H1 (cell line): ENCODE measurements around the gene CACNA2D3. TPM values are rescaled to one million over a fixed set of nuclear protein-coding genes. Genes with fewer than 3 reads are reported as not detected.

ENCODE experiments used
- CTCF ChIA-PET: fragments of 300-600 bp; sonication (Branson Sonifier 250); formaldehyde crosslinking; loops from one replicate; lab custom pipeline; 2021; ENCODE audit not compliant: partially characterized antibody; lab: Charles Lee
- POLR2A ChIA-PET: fragments of 300-600 bp; sonication (Branson Sonifier 250); formaldehyde crosslinking; loops from one replicate; lab custom pipeline; 2021; ENCODE audit warnings: inconsistent platforms; ENCODE audit not compliant: partially characterized antibody; lab: Charles Lee
- DNase-seq, 2 experiments: peaks; one replicate each; pipeline versions ENCODE4 v3.0.0 to v3.0.0-alpha.2; 2010 to 2022; ENCODE audit warnings: low spot score in 2 of 2, low read depth in 1 of 2, mixed read lengths in 1 of 2
- FAIRE-seq: peaks from 2 replicates; lab custom pipeline; 2011; peaks lifted over from hg19 to GRCh38; lab: Jason Lieb, UNC
- H2AFZ ChIP-seq: 2 replicates; pipeline ENCODE4 v1.8.1; 2012; ENCODE audit warnings: low read length, inconsistent platforms
- H2AK5ac ChIP-seq: 2 replicates; pipeline ENCODE4 v1.6.1; 2013; ENCODE audit warnings: low read depth, low read length
- H2BK120ac ChIP-seq: replicated peaks from 2 replicates; pipeline ENCODE3; 2013; ENCODE audit warnings: low read depth, low read length, inconsistent platforms
- H2BK12ac ChIP-seq: 2 replicates; pipeline ENCODE4 v1.6.1; 2013; ENCODE audit warnings: low read depth, low read length
- H2BK15ac ChIP-seq: 2 replicates; pipeline ENCODE4 v1.6.1; 2013; ENCODE audit warnings: low read length
- H2BK20ac ChIP-seq: 2 replicates; pipeline ENCODE4 v1.6.1; 2013; ENCODE audit warnings: low read length
- H2BK5ac ChIP-seq: 2 replicates; pipeline ENCODE4 v1.6.1; 2013; ENCODE audit warnings: low read depth, low read length
- H3K14ac ChIP-seq: 2 replicates; pipeline ENCODE4 v1.6.1; 2013; ENCODE audit warnings: inconsistent platforms; ENCODE audit not compliant: insufficient read length
- H3K18ac ChIP-seq: 2 replicates; pipeline ENCODE4 v1.6.1; 2013; ENCODE audit warnings: low read length; ENCODE audit errors: extremely low read depth
- H3K23ac ChIP-seq: 2 replicates; pipeline ENCODE4 v1.6.1; 2013; ENCODE audit warnings: inconsistent platforms; ENCODE audit not compliant: insufficient read length
- H3K23me2 ChIP-seq: 2 replicates; pipeline ENCODE4 v1.6.1; 2013; ENCODE audit warnings: low read depth, low read length
- H3K27ac ChIP-seq: 2 replicates; pipeline ENCODE4 v1.6.1; 2011; ENCODE audit warnings: low read depth, low read length, inconsistent platforms
- H3K27me3 ChIP-seq, 4 experiments: replicated peaks in 1 of 4; 1 replicate in 1 of 4; 2 replicates in 3 of 4; pipeline versions ENCODE4 v1.6.1 to v1.8.1; 2011 to 2013; ENCODE audit warnings: low read length in 3 of 4, mild to moderate bottlenecking in 3 of 4, inconsistent platforms in 2 of 4, mixed read lengths in 2 of 4, moderate library complexity in 1 of 4; ENCODE audit not compliant: control insufficient read depth in 3 of 4, insufficient read depth in 3 of 4; ENCODE audit errors: extremely low read depth in 1 of 4
- H3K36me3 ChIP-seq, 4 experiments: 2 replicates each; pipeline versions ENCODE4 v1.6.1 to v1.8.1; 2011 to 2013; ENCODE audit warnings: mild to moderate bottlenecking in 4 of 4, low read length in 3 of 4, moderate library complexity in 2 of 4, control low read depth in 1 of 4, inconsistent platforms in 1 of 4; ENCODE audit not compliant: insufficient read depth in 4 of 4, control insufficient read depth in 2 of 4
- H3K4ac ChIP-seq: replicated peaks from 2 replicates; pipeline ENCODE3; 2013; ENCODE audit warnings: low read length, low read depth, mixed read lengths, inconsistent platforms; ENCODE audit not compliant: insufficient read length
- H3K4me1 ChIP-seq, 4 experiments: replicated peaks in 1 of 4; 1 replicate in 1 of 4; 2 replicates in 3 of 4; pipeline versions ENCODE4 v1.6.1 to v1.8.1; 2011 to 2013; ENCODE audit warnings: low read length in 3 of 4, inconsistent platforms in 2 of 4, mixed read lengths in 1 of 4; ENCODE audit not compliant: insufficient read depth in 4 of 4, control insufficient read depth in 3 of 4
- H3K4me2 ChIP-seq, 2 experiments: 2 replicates each; pipeline versions ENCODE4 v1.6.1 to v1.8.1; 2011 to 2013; ENCODE audit warnings: low read depth in 2 of 2, low read length in 2 of 2, control low read depth in 1 of 2, inconsistent platforms in 1 of 2, mild to moderate bottlenecking in 1 of 2; ENCODE audit not compliant: insufficient read depth in 1 of 2
- H3K4me3 ChIP-seq, 4 experiments: fragments of 200-600, 300-600 bp in 1 of 4; sonication (generic), shearing (Covaris generic), sonication (Bioruptor Twin) in 1 of 4; 2 replicates each; pipeline versions ENCODE4 v1.5.1 to v1.8.1; 2011 to 2016; ENCODE audit warnings: low read length in 4 of 4, low read depth in 3 of 4, control low read depth in 2 of 4, inconsistent platforms in 2 of 4, mild to moderate bottlenecking in 2 of 4, mixed read lengths in 1 of 4, moderate library complexity in 1 of 4; ENCODE audit not compliant: insufficient read depth in 2 of 4; ENCODE audit errors: extremely low read depth in 1 of 4
- H3K56ac ChIP-seq: replicated peaks from 2 replicates; pipeline ENCODE3; 2013; ENCODE audit warnings: low read depth, mild to moderate bottlenecking, mixed read lengths, low read length, inconsistent platforms; ENCODE audit not compliant: insufficient read length
- H3K79me1 ChIP-seq: 2 replicates; pipeline ENCODE4 v1.6.1; 2013; ENCODE audit warnings: low read depth, low read length, control low read depth
- H3K79me2 ChIP-seq, 2 experiments: 2 replicates each; pipeline versions ENCODE4 v1.6.1 to v1.8.1; 2012 to 2013; ENCODE audit warnings: low read length in 2 of 2, mild to moderate bottlenecking in 2 of 2, inconsistent platforms in 1 of 2; ENCODE audit not compliant: insufficient read depth in 2 of 2, control insufficient read depth in 1 of 2
- H3K9ac ChIP-seq, 4 experiments: replicated peaks in 1 of 4; 1 replicate in 1 of 4; 2 replicates in 3 of 4; pipeline versions ENCODE4 v1.6.1 to v1.8.1; 2011 to 2013; ENCODE audit warnings: low read depth in 3 of 4, low read length in 3 of 4, control low read depth in 2 of 4, mild to moderate bottlenecking in 2 of 4, moderate library complexity in 2 of 4, inconsistent platforms in 1 of 4; ENCODE audit errors: extremely low read depth in 1 of 4
- H3K9me3 ChIP-seq, 2 experiments: 2 replicates each; pipeline versions ENCODE4 v1.6.1 to v1.8.1; 2012 to 2013; ENCODE audit warnings: mild to moderate bottlenecking in 2 of 2, moderate library complexity in 2 of 2, control low read depth in 1 of 2, inconsistent platforms in 1 of 2, low read depth in 1 of 2, low read length in 1 of 2, mixed read lengths in 1 of 2; ENCODE audit not compliant: insufficient read depth in 2 of 2
- H4K20me1 ChIP-seq, 2 experiments: replicated peaks in 1 of 2; 2 replicates each; pipeline versions ENCODE3 to v1.8.1; 2011 to 2013; ENCODE audit warnings: inconsistent platforms in 2 of 2, low read length in 2 of 2, mild to moderate bottlenecking in 1 of 2; ENCODE audit not compliant: insufficient read depth in 2 of 2, control insufficient read depth in 1 of 2
- H4K5ac ChIP-seq: 2 replicates; pipeline ENCODE4 v1.6.1; 2013; ENCODE audit warnings: low read length, low read depth, mixed read lengths, inconsistent platforms; ENCODE audit not compliant: insufficient read length
- H4K8ac ChIP-seq: 2 replicates; pipeline ENCODE4 v1.8.0; 2013; ENCODE audit warnings: mild to moderate bottlenecking, moderate library complexity, low read length, inconsistent platforms; ENCODE audit not compliant: insufficient read depth; ENCODE audit errors: extremely low read depth
- H4K91ac ChIP-seq: replicated peaks from 2 replicates; pipeline ENCODE3; 2013; ENCODE audit warnings: low read length, mixed read lengths, inconsistent platforms; ENCODE audit not compliant: insufficient read length
- CEBPB ChIP-seq: IDR thresholded peaks from 2 replicates; pipeline ENCODE4 v1.6.1; 2012; ENCODE audit warnings: low read depth, low read length
- EGR1 ChIP-seq: IDR thresholded peaks from 2 replicates; pipeline ENCODE4 v1.6.1; 2011; ENCODE audit warnings: low read depth, low read length, borderline replicate concordance
- RBBP5 ChIP-seq: IDR thresholded peaks from 2 replicates; pipeline ENCODE4 v1.7.1; 2012; ENCODE audit warnings: low read depth, mild to moderate bottlenecking, inconsistent platforms, low read length, moderate library complexity, borderline replicate concordance
- SIN3A ChIP-seq, 2 experiments: IDR thresholded peaks in 1 of 2; conservative IDR thresholded peaks in 1 of 2; 2 replicates each; pipeline ENCODE4 v1.6.1; 2011 to 2012; ENCODE audit warnings: low read length in 2 of 2, improper control_type of control experiment in 1 of 2, low read depth in 1 of 2, mild to moderate bottlenecking in 1 of 2
- SRF ChIP-seq: IDR thresholded peaks from 2 replicates; pipeline ENCODE4 v1.6.1; 2011; ENCODE audit warnings: mild to moderate bottlenecking, low read depth, low read length, moderate library complexity
- TAF7 ChIP-seq: optimal IDR thresholded peaks from 2 replicates; pipeline ENCODE3; 2011; ENCODE audit warnings: low read depth, mild to moderate bottlenecking, inconsistent platforms, low read length, moderate library complexity, borderline replicate concordance
- TEAD4 ChIP-seq: IDR thresholded peaks from 2 replicates; pipeline ENCODE4 v1.6.1; 2012; ENCODE audit warnings: low read depth, low read length, inconsistent platforms, mixed read lengths
- ZNF274 ChIP-seq: IDR thresholded peaks from 2 replicates; pipeline ENCODE4 v1.7.0; 2012; ENCODE audit warnings: low read length, borderline replicate concordance; ENCODE audit errors: extremely low read depth
- WGBS, 2 experiments: shearing (Covaris generic) in 1 of 2; methylation state at CpG; one replicate each; pipeline versions ENCODE4 v1.1.6 to v1.1.7; 2013 to 2015; ENCODE audit warnings: low lambda C conversion rate in 2 of 2, mixed read lengths in 2 of 2, inconsistent platforms in 1 of 2, low coverage in 1 of 2, missing lambda C conversion rate in 1 of 2; ENCODE audit not compliant: insufficient replicate concordance in 2 of 2, insufficient coverage in 1 of 2, insufficient read length in 1 of 2; ENCODE audit errors: extremely low coverage in 1 of 2, missing lambda C conversion rate in 1 of 2; 5-methylcytosine and 5-hydroxymethylcytosine counted together
- polyA plus RNA-seq, 7 experiments: library from polyadenylated mRNA; depleted of rRNA in 3 of 7; stranded (reverse) in 5 of 7; unstranded in 2 of 7; fragments of >200 nt in 5 of 7; fragments of 200-250 nt in 2 of 7; gene quantifications; 1 replicate in 5 of 7; 2 replicates in 1 of 7; 4 replicates in 1 of 7; pipeline versions ENCODE4 v1.2.1 to v1.2.3, GENCODE V29; 2011 to 2013; ENCODE audit warnings: missing spikeins in 2 of 7, mixed read lengths in 2 of 7
- total RNA-seq: library from RNA; stranded (reverse); fragmentation: NEBNext Ultra II Directional; extraction: Animal tissue kit (Norgen Biotek cat#: 25700); gene quantifications from 2 replicates; pipeline ENCODE4 v1.2.1, GENCODE V29; 2021
- TF ChIP-seq, protein P1 (sequence below): IDR thresholded peaks from 2 replicates; pipeline ENCODE4 v1.6.1; 2012; ENCODE audit warnings: inconsistent platforms
- TF ChIP-seq, protein P2 (sequence below): IDR thresholded peaks from 2 replicates; pipeline ENCODE4 v1.6.1; 2012; ENCODE audit warnings: inconsistent platforms

CACNA2D3 gene
- total and polyA plus RNA-seq, 2 of the 8 experiments (the other 6 are each of a cell fraction or from before 2014, with no cell fraction given): 1.5 to 1.8 TPM

DNA sequence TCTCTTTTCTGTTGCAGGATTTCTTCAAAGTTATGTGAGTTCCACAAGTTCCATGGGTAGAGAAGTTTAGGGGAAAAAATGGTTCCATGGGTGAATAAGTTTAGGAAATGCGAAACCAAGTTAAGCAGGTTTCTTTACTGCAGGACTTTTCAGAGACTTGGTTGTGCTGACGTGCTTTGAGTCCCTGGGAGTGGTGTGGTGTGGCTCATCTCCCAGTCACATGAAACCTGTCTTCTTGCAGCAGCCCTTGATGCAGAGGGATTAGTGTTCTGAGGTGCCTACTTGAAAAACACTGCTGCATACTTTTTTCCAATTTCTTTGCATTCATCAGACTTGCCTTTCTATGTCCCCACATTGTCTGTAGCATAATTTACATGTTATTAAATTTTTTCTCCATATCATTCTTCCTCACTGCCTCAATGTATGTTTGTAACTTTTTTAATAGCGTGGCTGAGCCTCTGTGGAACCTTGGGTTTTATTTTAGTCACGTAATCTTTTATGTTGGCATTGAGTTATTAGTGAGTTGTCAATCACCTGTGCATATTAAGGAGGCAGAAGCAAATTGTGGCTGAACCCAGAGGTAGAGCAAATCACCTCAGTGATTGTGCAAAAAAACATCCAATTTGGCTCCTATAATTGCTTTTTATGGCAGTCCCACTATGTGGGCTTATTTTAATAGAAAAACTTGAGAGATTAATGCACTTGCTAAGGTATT lies 115.6 kb downstream of the CACNA2D3 start:
- H3K4me1 ChIP-seq: peaks cover 0 to 2% (median 0%) of the 10 kb centered on the region in 4 experiments; a peak in 1 of 7 replicates
- no peak overlapping the region for H2AK5ac ChIP-seq
- H4K20me1 ChIP-seq: no peaks in the 10 kb centered on the region
- no peak overlapping the region for H3K4me2 ChIP-seq
- H3K27me3 ChIP-seq: no peaks in the 10 kb centered on the region
- H3K79me1 ChIP-seq: no peaks in the 10 kb centered on the region
- FAIRE-seq: peak; percentile 32
- WGBS, 2 experiments: 87% methylated on average over 4 of the region's 4 CpGs; no CpG with 5 or more reads in 1 of the 2 experiments
- H3K4me3 ChIP-seq: no peak overlapping the region
- no peaks in the 10 kb centered on the region for H3K36me3 ChIP-seq
- H3K14ac ChIP-seq: no peak overlapping the region
- no peak overlapping the region for H3K27ac ChIP-seq
- no peak overlapping the region for H4K5ac ChIP-seq
- no peak overlapping the region for H3K56ac ChIP-seq
- H2BK5ac ChIP-seq: no peak overlapping the region
- no peak overlapping the region for H3K4ac ChIP-seq
- no peaks in the 10 kb centered on the region for H3K79me2 ChIP-seq
- no peak overlapping the region for H4K8ac ChIP-seq
- no peak overlapping the region for H4K91ac ChIP-seq
- peaks cover 2% of the 10 kb centered on the region; the same call in 1 of the 2 replicates for H3K23me2 ChIP-seq
- H2BK15ac ChIP-seq: no peak overlapping the region
- ChIA-PET CTCF (no interaction called here), POLR2A (no interaction called here)
- H2BK20ac ChIP-seq: no peak overlapping the region
- no peak overlapping the region for H2BK120ac ChIP-seq
- H3K18ac ChIP-seq: no peak overlapping the region
- TF ChIP-seq TAF7 (no peak), EGR1 (no peak), CEBPB (no peak), RBBP5 (no peak), ZNF274 (no peak), TEAD4 (no peak), SRF (no peak), SIN3A (conservative IDR thresholded peaks at IDR 0.05 in 1 of 2, IDR thresholded peaks at IDR 0.05 in 1 of 2; ENCODE audit: low read depth in 1 of 2, low read length in 2 of 2) (no peak)
- TF ChIP-seq, protein P1, sequence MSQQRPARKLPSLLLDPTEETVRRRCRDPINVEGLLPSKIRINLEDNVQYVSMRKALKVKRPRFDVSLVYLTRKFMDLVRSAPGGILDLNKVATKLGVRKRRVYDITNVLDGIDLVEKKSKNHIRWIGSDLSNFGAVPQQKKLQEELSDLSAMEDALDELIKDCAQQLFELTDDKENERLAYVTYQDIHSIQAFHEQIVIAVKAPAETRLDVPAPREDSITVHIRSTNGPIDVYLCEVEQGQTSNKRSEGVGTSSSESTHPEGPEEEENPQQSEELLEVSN: no peak
- TF ChIP-seq, protein P2, sequence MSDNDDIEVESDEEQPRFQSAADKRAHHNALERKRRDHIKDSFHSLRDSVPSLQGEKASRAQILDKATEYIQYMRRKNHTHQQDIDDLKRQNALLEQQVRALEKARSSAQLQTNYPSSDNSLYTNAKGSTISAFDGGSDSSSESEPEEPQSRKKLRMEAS: no peak
- peak overlapping the region; percentile 58; the same call in 1 of the 2 replicates for H2AFZ ChIP-seq
- H3K9me3 ChIP-seq: no peaks in the 10 kb centered on the region
- no peak for DNase-seq
- H2BK12ac ChIP-seq: no peak overlapping the region
- no peak overlapping the region for H3K23ac ChIP-seq
- H3K9ac ChIP-seq: no peak overlapping the region
